NCI-H1105 (cell line): ENCODE measurements around the gene FRMD4A.
"Not testable (repeated sequence)": the region's sequence is repeated elsewhere in the genome, so short reads cannot be mapped to it uniquely, and the experiment has no call there.

Experiments used
- DNase-seq: peaks from one replicate; lab custom pipeline; 2025; lab: John Stamatoyannopoulos, UW

FRMD4A gene

DNA sequence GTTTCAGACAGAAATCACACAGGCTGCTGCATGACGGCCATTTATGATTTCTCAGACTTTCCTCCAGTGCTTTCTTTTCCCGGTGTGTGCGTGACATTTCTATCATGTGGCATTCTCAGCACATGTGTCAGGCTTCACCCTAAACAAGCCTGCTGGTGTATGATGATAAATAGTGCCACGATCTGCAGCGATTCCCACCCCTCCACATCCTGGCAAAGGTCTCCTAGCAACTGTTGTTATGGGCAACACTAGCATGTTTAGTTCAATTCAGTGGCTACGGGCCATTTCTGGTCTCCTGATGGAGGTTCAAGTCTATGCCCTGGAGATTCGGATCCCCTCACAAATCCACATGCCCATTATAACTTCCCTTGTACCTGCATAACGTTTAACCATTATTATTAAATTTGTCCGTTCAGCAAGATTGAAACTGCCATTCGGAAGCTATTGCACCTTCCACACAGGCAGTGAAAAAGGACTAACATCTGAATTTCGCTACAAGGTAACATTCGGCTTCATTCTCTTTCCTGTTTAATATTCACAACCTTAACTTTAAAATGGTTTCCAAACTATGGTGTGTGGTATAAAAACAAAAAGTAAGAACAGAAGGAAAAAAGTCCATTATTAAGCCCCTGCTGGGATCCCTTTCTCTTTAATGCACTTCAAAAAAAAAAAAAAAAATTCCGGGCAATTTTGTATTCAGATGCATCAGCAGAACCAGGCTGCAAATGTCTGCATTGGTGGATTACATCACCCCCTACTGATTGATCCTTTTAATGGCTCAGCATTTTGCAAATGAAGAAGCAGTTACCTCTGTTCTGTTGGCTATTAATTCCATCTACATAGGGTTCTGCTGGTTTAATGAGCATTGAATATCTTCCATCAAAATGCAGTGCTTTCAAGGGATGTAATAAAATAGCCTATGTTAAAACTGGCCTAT, 90.2 kb downstream of the FRMD4A start:
- peak; percentile 3 for DNase-seq

DNA sequence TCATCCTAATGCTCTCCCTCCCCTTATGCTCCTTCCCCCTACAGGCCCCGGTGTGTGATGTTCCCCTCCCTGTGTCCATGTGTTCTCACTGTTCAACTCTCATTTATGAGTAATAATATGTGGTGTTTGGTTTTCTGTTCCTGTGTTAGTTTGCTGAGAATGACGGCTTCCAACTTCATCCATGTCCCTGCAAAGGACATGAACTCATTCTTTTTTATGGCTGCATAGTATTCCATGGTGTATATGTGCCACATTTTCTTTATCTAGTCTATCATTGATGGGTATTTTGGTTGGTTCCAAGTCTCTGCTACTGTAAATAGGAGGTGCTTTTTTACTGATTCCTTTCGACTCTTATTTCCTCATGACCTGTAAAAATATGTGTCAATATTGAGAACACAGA, 92.1 kb downstream of the FRMD4A start:
- not testable (repeated sequence) for DNase-seq

DNA sequence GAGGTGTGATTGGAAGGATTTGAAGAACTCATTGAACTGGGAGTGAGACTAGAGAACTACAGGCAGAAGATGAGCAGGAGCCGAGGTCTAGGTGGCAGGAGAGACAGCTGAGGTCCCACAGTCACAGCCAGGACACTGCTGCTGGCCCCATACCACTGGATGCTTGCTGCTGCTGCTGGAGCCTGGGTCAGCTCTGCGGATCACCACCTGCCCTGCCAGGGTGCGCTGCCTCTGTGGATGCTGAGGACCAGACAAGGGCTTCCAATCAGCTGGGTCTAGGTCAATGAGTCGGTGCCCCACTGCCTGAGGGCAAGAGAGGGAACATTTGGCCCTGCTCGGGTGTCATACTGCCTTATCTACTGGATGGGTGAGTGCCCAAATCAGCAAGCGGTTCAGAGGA, 94.4 kb downstream of the FRMD4A start:
- no peak for DNase-seq

DNA sequence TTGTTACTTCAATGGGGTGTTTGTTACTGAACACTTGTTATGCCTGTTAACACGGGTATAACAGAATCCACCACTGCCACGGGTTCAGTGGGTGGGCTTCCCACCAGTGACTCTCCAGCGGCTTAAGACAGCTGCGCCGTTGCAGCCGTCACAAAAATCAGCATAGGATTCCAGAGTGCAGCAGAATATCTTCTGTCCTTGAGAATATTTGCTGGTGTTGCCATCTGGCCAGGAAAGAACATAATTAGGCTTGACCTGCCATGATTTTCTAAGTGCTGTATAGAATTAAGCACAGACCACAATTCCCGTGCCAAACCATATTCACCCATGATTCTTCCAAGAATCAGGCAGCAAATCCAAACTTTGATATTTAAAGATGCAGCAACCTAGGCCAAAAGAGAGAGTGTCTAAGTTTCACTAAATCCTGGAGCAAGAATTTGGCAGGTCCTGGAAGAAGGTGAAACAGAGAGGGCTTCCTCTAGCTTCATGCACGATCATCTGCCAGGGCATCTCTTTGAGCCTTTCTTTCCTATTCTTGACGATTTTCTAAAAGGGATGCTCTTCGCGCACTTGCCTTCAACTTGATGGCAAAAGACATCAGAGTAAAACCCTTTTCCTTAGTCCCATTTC, 95.0 kb downstream of the FRMD4A start:
- no peak for DNase-seq

DNA sequence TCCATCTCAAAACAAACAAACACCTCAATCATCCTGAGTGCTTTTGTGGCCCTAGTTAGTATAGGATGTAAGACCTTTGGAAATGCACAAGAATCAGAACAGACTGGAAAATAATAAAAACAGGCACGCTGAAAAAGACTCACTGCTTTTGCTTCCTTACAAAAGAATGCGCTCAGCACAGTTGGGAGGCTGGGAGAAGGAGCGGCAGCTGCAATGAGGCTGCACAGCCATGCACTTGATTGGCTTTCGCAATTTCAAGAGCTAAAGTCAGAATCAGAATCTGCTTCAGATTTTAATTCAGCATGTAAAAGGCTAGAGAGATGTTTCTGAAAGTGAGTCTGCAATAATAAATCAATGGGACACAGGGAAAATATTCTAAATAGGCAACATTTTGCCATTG, 97.2 kb downstream of the FRMD4A start:
- no peak for DNase-seq

DNA sequence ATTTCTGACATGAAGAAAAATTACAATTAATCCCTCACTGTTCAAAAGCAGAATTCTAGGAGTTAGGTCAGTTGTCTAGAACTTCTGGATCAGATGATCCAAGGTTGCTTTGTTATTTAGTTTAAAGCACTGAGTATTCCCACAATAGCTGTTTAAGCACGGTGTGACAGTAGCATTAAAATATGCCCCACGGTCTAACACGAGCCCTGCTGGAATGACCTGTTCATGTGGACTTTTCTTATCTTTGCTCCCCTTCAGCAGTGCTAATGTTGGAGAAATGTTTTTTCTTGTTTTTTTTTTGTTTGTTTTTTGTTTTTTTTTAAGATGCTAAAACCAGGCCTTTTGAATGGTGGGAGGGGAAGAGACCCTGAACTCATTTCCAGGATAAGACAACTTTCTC, 101.9 kb downstream of the FRMD4A start:
- DNase-seq = not testable (repeated sequence)

DNA sequence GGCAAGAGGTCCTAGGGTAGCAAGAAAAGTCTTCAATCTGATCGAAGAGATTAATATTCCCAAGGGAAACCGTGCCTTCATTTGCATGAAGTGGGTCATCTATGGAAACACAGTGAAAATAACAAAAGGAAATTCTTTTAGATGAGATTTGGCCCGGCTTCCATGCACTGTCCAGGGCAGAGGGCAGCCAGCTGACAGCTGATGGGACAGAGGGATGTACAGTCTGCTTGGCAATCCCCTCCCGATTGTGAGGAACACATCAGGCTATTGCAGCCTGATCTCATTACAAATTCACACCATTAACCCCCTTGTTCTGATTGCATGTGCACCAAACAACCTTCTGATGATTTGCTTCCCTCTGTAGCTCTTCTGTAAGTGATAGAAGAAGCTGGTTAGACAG, 105.3 kb downstream of the FRMD4A start:
- no peak for DNase-seq

DNA sequence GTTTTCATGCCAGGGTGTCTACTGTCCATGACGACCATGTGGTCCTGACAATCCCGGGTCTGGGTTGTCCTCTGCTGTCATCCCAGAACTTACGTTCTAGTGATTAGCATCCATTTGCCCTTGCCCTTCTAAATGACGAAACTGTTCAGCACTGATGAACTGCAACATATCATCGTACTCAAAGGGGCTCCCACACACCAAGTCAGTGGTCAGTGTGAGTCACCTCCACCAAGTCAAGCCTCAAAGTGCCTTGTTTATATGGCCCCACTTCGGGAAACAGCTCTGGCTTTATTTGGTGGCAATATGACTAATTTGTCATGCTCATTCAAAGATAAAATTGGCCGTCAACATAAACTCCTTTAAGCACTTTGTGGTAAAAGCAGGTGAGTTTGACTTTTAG, 110.7 kb downstream of the FRMD4A start:
- no peak for DNase-seq

DNA sequence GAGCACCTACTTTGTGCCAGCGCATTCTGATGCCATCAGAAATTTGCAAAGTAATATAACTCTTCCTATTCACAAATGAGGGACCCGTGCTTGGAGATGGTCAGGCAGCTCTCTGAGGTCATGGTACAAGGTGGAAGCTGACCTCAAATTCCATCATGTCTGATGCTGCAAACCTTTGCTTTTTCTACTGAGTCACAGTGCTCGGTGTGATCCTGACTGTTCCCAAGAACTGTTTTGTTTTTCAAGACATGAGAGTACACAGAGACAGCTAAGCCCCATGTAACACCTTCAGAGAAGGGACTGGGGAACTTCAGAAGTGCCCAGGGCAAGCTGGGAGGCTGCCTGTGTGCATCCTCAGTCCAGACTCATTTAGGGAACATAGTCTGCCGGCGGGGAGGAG, 111.3 kb downstream of the FRMD4A start:
- DNase-seq = no peak

DNA sequence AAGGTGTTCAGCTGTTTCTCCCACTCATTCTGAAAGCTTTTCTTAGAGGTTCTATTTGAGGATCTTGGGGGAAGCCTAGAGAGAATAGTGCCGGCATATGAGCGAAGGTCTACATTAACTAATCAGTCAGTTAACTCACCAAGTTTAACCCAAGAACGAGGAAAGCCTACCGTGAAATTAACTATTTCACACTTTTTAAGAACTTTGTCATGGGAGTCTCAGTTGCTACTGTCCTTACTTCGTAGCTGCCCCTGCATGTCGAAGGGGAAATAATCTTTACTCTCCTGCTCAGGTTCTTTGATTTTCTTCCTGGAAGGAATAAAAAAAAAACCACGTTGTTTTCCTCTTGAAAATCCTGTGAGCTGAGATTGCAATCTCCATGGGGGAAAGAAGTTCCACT, 115.1 kb downstream of the FRMD4A start:
- DNase-seq = no peak

DNA sequence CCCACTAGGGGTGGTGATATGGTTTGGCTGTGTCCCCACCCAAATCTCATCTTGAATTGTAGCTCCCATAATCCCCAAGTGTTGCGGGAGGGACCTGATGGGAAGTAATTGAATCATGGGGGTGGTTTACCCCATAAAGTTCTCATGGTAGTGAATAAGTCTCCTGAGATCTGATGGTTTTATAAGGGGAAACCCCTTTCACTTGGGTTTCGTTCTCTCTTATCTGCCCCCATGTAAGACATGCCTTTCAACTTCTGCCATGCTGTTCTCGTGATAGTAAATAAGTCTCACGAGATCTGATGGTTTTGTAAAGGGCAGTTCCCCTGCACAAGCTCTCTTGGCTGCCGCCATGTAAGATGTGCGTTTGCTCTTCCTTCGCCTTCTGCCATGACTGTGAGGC, 117.0 kb downstream of the FRMD4A start:
- not testable (repeated sequence) for DNase-seq

DNA sequence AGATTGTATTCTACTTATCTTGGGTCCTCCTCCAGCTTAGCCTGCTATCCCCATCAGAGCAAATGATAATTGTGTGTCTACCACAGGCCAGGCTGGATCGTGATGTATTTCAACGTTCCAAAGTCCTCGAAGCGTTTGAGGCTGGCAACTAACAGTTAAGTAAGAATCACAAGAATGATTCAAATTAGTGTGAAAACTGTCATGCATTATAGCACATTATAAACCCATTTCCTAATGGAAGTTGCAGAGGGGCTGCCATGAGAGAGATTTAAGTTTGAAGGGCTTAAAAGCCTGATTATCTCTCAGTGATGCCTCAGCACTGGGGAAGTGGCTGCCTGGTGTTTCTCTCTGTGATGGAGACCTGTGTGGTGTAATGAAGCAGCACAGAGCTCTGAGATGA, 119.1 kb downstream of the FRMD4A start:
- DNase-seq = no peak

DNA sequence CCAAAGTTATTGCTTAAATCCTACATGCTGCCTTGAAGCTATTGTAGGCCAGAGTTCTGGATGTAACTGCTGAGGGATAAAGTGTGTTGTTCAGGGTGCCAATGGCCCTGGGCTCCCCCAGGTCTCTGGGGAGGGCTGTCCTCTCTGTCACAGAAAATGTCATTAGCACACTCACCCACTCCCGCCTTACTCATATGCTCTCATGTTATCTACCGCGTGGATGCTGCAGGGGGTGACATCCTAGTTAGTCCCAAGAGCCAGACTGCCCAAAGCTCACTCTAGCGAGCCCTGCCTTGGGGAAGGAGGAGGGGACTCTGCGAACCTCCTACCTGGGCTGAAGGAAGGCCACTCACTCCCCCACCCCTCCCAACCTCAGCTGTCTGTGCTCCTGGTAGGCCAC, 122.5 kb downstream of the FRMD4A start:
- no peak for DNase-seq

DNA sequence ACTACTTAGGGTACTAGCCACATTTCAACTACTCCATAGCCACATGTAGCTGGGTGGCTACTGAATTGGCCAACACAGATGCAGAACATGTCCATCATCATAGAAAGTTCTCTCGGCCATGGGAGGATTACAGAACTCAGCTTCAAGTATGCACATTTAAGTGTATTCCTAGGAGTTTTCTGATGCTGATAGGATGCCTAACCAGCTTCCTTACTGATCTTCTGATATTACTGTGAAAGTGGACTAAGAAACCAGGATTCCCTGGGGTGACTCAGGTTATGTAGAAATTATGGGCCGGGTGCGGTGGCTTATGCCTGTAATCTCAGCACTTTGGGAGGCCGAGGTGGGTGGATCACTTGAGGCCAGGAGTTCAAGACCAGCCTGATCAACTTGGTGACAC, 125.5 kb downstream of the FRMD4A start:
- DNase-seq = no peak

DNA sequence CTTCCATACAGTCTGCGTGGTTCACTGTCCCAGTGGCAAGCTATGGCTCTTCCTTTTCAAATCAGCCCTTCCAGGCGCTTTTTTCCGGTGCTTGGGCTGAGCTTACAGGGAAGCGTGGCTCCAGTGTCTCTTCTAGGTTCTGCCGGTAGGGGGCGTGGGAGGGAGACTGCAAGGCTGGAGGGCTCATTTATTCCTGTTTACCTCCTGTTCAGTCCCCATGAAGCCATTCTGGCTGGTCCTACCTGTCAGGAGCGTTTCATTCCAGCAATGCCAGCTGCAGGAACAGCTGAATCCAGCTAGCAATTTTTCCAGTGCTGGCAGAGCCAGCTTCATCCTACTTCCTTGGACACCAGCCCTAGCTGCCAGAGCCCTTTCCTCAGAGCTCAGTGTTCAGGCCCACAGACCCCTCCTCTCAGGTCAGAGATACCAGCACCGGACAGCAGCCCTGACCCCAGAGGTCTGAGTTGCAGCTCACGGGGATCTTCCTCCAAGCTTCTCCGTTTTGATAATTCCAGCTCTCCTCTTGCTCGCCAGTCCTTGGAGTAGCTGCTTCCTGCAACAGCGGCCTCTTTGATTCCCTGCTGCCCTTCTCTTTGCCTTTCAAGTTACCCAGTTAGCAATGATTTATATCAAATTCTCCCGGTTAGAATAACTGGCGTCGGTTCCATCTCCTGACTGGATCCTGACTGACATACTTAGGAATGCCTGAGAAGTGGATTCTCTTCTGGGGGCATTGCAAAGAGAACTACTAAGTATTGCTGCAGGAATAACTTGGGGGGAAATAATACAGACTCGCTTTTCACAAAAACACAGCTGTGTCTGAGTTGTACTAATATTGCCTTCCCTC, 129.8 kb downstream of the FRMD4A start:
- DNase-seq = no peak

DNA sequence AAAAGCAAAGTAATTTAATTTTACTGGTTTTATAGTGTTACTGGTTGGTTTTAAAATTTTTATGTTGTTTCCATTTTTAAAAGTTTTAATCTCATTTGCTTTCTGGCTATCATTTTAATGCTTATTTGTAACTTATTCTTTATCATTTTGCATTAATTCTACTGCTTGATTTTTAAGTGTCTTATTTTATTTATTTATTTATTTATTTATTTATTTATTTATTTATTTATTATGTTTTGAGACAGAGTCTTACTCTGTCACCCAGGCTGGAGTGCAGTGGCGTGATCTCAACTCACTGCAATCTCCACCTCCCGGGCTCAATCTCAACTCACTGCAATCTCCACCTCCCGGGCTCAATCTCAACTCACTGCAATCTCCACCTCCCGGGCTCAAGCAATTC, 131.6 kb downstream of the FRMD4A start:
- DNase-seq = not testable (repeated sequence)

DNA sequence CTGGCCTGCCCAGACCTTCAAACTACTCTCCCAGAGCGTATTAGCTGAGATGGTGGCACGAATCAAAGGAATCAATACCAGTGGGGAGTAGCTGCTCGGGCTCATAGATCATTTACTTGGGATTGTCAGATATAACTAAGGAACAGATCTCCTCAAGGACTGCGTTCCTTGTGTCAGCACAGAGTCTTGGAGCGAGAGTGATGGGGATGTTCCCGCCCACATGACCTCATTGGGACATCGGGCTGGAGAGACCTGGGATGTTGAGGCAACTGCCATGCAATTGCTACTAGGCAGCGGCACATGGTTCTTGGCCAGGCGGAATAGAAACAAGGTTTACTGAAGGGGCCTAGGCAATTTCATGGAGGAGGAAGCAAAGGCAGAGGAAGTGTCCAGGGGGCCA, 132.6 kb downstream of the FRMD4A start:
- DNase-seq = no peak

DNA sequence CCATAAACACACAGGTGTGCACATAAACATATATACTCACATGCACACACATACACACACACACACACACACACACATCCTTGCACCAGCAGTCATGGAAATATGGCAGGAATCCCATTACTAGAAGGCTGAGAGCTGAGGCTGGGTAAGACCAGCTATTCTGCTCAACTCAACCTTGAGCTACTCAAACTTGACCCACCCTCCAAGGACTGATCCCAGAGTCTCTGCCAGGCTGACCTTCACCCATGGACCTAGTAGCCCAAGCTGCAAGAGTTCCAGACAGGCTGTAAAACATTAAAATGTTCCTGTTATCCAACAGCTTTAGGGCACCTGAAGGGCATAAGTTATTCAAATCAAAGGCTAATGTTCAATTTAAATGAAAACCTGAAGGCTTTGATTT, 134.6 kb downstream of the FRMD4A start:
- no peak for DNase-seq

DNA sequence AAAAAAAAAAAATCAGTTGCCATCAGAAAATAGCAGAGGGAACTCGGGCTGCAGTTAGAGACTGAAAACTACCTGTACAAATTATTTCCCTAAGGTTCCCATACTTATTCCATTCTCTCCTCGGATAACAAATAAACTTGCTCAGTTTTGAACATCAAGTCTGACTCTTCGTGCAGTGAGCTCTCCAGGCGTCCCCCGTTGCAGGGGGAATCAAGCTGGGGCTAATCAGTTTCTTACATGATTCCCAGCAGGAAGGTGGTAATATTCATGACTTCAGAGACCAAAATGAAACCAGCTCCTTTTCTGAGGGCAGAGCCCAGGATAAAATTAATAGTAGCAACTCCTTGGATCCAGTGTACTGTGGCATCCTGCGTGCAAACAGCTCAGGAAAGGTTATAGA, 135.3 kb downstream of the FRMD4A start:
- DNase-seq = no peak

DNA sequence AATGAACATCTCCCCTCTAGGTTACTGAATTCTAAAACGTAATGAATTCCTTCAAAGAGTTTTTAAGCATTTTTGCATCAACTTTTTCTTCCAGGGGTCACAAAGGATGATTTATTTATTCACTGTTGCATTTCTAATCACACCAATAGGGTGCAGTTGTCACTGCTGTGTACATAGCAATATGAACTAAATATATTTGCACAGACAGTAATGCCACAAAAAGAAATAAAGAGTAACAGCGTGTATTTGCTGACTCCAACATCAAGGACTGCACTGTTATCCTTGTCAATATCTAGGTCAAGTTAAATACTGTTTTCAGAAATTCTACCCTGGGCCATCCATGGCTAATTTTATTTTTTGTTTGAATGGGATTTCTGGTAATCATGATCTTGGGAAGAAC, 138.0 kb downstream of the FRMD4A start:
- DNase-seq = no peak

DNA sequence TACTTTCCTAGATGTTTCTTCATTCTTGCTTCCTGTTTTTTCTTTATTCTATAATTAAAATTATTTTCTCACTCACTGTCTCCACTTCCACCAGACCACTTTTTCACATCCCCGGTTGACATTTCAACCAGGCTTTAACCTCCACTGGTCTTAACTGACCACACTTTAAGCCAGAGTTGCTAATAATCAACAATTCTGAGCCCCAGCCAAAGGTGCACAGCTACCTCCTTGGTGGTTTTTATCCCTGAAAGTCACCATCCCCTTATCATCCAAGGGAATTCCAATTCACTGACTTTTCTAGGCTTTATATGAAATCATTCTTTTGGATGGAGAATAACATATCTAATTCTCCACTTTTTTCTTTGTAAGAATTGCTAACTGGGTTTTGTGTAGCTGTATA, 138.9 kb downstream of the FRMD4A start:
- DNase-seq = no peak

DNA sequence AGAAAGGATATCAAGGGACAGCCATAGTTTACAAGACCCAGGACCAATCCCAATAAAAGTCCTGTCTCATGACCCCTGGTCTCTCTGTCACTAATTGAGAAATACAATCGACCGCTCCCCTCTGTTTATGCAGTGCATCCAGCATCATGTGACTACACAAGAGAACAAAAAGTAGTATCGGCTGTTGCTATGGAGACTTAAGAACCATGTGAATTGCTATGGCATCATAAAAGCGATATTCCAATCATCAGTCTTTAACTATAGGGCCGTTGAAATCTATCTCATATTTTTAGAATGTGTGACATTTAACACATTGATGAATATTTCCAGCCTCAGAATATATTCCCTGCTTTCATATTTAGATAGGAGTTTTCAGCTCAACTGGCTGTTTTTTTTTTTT, 139.3 kb downstream of the FRMD4A start:
- DNase-seq = no peak

DNA sequence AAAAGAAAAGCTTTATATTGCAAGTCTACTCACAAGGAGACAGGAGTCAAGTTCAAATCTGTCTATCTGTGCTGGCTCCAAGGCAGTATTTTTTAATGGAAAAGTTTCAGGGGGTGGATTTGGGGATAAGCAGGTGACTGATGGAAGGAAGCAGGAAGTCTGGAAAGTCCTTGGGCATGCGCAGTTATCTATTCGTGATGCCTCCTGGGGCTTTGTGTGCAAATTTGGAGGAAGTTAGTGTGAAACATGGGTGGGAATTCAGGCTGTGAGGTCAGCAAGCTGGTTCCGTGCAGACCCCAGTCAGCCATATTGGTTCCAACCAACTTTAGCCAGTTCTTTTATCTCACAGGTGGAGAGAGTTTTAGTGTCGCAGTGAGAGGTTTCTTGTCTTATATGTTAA, 140.0 kb downstream of the FRMD4A start:
- DNase-seq = no peak
